ENCODE data around the gene LY6G5B. TPM values are rescaled to one million over a fixed set of nuclear protein-coding genes. Genes with fewer than 3 reads are reported as not detected.

LY6G5B gene
- total and polyA plus RNA-seq, 10 donors, result 3.0 to 25.3 (median 14.7) TPM

DNA sequence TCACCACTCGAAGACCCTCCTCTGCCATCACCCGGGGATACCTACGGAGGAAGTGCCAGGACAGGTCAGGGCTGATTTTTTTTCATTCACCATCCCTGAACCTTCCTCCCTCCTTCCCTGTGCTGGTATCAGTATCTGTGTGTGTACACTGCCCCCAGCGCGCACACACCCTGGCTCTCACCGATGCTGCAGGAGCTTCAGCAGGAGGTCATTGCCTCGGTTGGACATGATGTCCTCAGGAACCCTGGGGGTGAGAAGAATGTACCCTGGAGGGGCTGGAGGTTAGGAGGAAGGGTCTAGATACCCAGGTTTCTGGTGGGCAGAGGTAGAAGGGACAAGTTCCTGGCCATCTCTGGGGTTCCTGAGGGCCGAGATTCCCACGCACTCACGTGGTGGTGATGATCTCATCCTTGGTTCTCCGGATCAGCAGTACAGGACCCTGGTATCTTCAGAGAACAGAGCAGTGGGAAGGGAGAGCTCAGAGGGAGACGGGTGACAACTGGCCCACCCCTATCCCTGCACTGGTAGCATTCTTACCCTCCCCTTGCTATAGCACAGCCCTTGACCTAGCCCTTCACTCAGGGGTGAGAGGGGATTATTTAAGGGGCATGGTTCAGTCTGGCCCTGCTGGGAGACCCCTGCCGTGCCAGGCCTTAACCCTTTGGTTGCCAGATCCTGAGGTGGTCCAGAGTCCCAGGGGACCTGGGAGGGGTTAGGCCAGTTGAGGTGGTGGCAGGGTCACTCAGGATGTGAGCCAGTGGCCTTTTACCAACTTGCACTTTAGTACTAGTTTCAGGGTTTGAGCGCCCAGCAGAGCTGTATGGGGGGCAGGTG lies 18.3 kb downstream of the LY6G5B start:
- H3K4me1 ChIP-seq, result peaks cover 0 to 22% (median 12%) of the 10 kb centered on the region in 6 donors
- WGBS, 5 donors, result 80 to 91% (median 90%) methylated on average over 14 of the region's 14 CpGs
- TF ChIP-seq CTCF (IDR thresholded peaks at IDR 0.05 in 8 of 11, conservative IDR thresholded peaks at IDR 0.05 in 3 of 11) (no peak), POLR2AphosphoS5 (IDR thresholded peaks at IDR 0.05) (peak in 1 of 3 donors; percentile 1)
- DNase-seq, result no peak
- H3K36me3 ChIP-seq, result peaks cover 0 to 94% (median 79%) of the 10 kb centered on the region in 6 donors
- peak overlapping the region in 1 of 8 donors; percentile 3 for H3K27ac ChIP-seq
- H3K9me3 ChIP-seq, result no peaks in the 10 kb centered on the region
- H3K4me3 ChIP-seq, result no peak overlapping the region
- no peaks in the 10 kb centered on the region for H3K27me3 ChIP-seq (replicated peaks in 1 of 7)
- intact Hi-C loops (cut with DNase I; ENCODE audit: low total_unique reads), result no loop called here

GRCh38 chr6:31689249-31690110 lies 19.7 kb downstream of the LY6G5B start:
- DNase-seq, result no peak
- Histone ChIP-seq H3K4me1 (peaks cover 0 to 14% (median 9%) of the 10 kb centered on the region in 6 donors), H3K9me3 (no peaks in the 10 kb centered on the region), H3K4me3 (no peak overlapping the region), H3K36me3 (peaks cover 0 to 100% (median 90%) of the 10 kb centered on the region in 6 donors), H3K27ac (peak overlapping the region in 2 of 8 donors; percentile 28 to 53), H3K27me3 (replicated peaks in 1 of 7) (no peaks in the 10 kb centered on the region)
- intact Hi-C loops (cut with DNase I; ENCODE audit: low total_unique reads), result no loop called here
- 78 to 83% (median 82%) methylated on average over 9 to 11 of the region's 11 CpGs for WGBS, 5 donors
- TF ChIP-seq POLR2A (IDR thresholded peaks at IDR 0.05) (no peak), POLR2AphosphoS5 (IDR thresholded peaks at IDR 0.05) (peak in 2 of 3 donors; percentile 25 to 29), CTCF (IDR thresholded peaks at IDR 0.05 in 8 of 11, conservative IDR thresholded peaks at IDR 0.05 in 3 of 11) (peak in 3 of 11 experiments; percentile 5 to 42 (median 13))

DNA sequence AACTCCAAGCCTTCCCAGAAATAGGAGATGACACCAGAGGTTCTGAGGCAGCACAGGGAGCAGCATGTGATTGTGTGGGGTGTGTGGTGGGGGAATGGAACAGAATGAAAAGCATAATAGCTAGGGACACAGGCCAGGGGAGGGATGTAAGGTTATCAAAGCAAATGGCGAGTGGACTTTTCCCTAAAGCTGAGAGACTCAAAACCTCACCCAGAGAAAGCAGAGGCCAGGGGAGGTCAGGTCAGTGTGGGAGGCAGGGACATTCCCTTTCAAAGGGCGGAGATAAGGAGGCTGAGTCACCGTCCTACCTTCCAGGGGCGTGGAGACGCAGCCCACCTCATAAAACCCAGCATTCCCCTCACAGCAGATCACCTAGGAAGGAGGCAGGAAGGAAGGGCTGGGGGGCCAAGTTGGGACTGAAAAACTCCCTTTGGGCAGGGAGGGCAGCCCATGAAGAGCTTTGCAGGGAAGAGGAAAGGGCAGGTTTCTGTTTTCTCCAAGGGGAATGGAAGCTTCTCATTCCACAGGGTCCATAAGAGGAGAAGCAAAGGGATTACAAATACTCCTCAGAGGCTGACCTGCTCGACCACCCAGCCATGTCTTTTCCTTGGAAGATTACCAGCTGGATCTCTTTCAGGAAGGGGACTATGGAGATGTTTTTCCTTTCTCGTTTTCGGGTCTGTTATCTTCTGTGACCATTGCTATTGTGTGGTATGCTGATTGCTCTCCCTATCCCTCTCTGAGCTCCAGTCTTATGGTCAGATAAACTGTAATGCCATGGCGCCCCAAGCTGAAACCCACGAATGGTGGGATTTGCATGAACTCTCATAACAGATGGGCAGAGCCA lies 20.7 kb downstream of the LY6G5B start:
- peaks cover 0 to 14% (median 9%) of the 10 kb centered on the region in 6 donors for H3K4me1 ChIP-seq
- H3K27ac ChIP-seq, result peak overlapping the region in 2 of 8 donors; percentile 28 to 53
- no peak for DNase-seq
- H3K9me3 ChIP-seq, result no peaks in the 10 kb centered on the region
- peaks cover 0 to 100% (median 96%) of the 10 kb centered on the region in 6 donors for H3K36me3 ChIP-seq
- no peak for TF ChIP-seq POLR2A (IDR thresholded peaks at IDR 0.05)
- intact Hi-C loops (cut with DNase I; ENCODE audit: low total_unique reads), result no loop called here
- no peaks in the 10 kb centered on the region for H3K27me3 ChIP-seq (replicated peaks in 1 of 7)
- WGBS, 5 donors, result 69 to 90% (median 82%) methylated on average over 10 of the region's 10 CpGs
- H3K4me3 ChIP-seq, result no peak overlapping the region

- no peak overlapping the region for H3K4me3 ChIP-seq
- DNase-seq, result no peak
- WGBS, 5 donors, result 90 to 97% (median 96%) methylated on average over 6 of the region's 6 CpGs
- H3K27me3 ChIP-seq (replicated peaks in 1 of 7), result no peaks in the 10 kb centered on the region
- H3K36me3 ChIP-seq, result peaks cover 0 to 100% (median 99%) of the 10 kb centered on the region in 6 donors
- intact Hi-C loops (cut with DNase I; ENCODE audit: low total_unique reads), result no loop called here
- TF ChIP-seq CTCF (IDR thresholded peaks at IDR 0.05 in 8 of 11, conservative IDR thresholded peaks at IDR 0.05 in 3 of 11) (no peak), POLR2A (IDR thresholded peaks at IDR 0.05) (no peak), POLR2AphosphoS5 (IDR thresholded peaks at IDR 0.05) (no peak)
- no peaks in the 10 kb centered on the region for H3K9me3 ChIP-seq
- no peak overlapping the region for H3K27ac ChIP-seq
- peaks cover 0 to 14% (median 9%) of the 10 kb centered on the region in 6 donors for H3K4me1 ChIP-seq
Observed at GRCh38 chr6:31691078-31691463, 21.3 kb downstream of the LY6G5B start.

All from spleen (tissue), 11 donors.